Activated CD8-positive, alpha-beta memory T cell treated with anti-CD3 and anti-CD28 coated beads, Interleukin-2, amount 10 ng/mL, durations not matched to agents 7 days and 5 days (primary cell): ENCODE data around the gene LCN1. TPM values are rescaled to one million over a fixed set of nuclear protein-coding genes. Genes with fewer than 3 reads are reported as not detected.

Experiments used
- ATAC-seq: fragments of 150-1000 bp; cut with Tn5 transposase; one replicate; pipeline ENCODE4 v1.10.0; 2021; ENCODE audit warnings: moderate library complexity
- CTCF ChIA-PET: fragments of 350-600 bp; sonication (Branson Sonifier 250); formaldehyde crosslinking; loops from one replicate; lab custom pipeline; 2021; ENCODE audit warnings: antibody characterized with exemption; lab: Charles Lee
- DNase-seq: peaks from one replicate; pipeline ENCODE4 v3.0.0-alpha.2; 2020
- H3K27ac Mint-ChIP-seq: one replicate; pipeline ENCODE4 v1.8.0; 2021; ENCODE audit warnings: mild to moderate bottlenecking, mixed read lengths
- H3K27me3 Mint-ChIP-seq: one replicate; pipeline ENCODE4 v1.8.0; 2021; ENCODE audit warnings: mixed read lengths
- H3K36me3 Mint-ChIP-seq: one replicate; pipeline ENCODE4 v1.8.0; 2021; ENCODE audit warnings: mild to moderate bottlenecking, mixed read lengths
- H3K4me1 Mint-ChIP-seq: one replicate; pipeline ENCODE4 v1.8.0; 2021; ENCODE audit warnings: mixed read lengths
- H3K4me3 Mint-ChIP-seq: one replicate; pipeline ENCODE4 v1.8.0; 2021; ENCODE audit warnings: mild to moderate bottlenecking, moderate library complexity, mixed read lengths
- H3K9me3 Mint-ChIP-seq: one replicate; pipeline ENCODE4 v1.8.0; 2022; ENCODE audit warnings: low read depth, mixed read lengths
- total RNA-seq, 2 experiments: library from RNA; stranded (reverse); gene quantifications; one replicate each; pipeline ENCODE4 v1.2.3, GENCODE V29; 2021

Gene LCN1
- total RNA-seq, 2 experiments from 2014 or later, result not detected

GRCh38 chr9:135559606-135560005 is 38.4 kb downstream of the LCN1 start:
- DNase-seq (no peak), ATAC-seq (no peak)
- Mint-ChIP-seq H3K36me3 (no peaks in the 10 kb centered on the region), H3K9me3 (no peaks in the 10 kb centered on the region), H3K4me3 (no peak overlapping the region), H3K4me1 (no peaks in the 10 kb centered on the region), H3K27ac (no peak overlapping the region), H3K27me3 (peaks cover 3% of the 10 kb centered on the region)
- CTCF ChIA-PET, result no interaction called here

GRCh38 chr9:135561391-135562234 is 40.4 kb downstream of the LCN1 start, which contains the start of gene PAEP:
PAEP (plus strand) TSS chr9:135561756.
- no peak within 1 kb of the TSS for H3K27ac Mint-ChIP-seq
- peaks cover 3% of the 10 kb centered on the region for H3K4me1 Mint-ChIP-seq
- H3K9me3 Mint-ChIP-seq, result no peaks in the 10 kb centered on the region
- no peak within 1 kb of the TSS for H3K4me3 Mint-ChIP-seq
- DNase-seq (no peak), ATAC-seq (no peak)
- H3K36me3 Mint-ChIP-seq, result no peaks in the 10 kb centered on the region
- H3K27me3 Mint-ChIP-seq, result peaks cover 3% of the 10 kb centered on the region
- CTCF ChIA-PET, result no interaction called here

DNA sequence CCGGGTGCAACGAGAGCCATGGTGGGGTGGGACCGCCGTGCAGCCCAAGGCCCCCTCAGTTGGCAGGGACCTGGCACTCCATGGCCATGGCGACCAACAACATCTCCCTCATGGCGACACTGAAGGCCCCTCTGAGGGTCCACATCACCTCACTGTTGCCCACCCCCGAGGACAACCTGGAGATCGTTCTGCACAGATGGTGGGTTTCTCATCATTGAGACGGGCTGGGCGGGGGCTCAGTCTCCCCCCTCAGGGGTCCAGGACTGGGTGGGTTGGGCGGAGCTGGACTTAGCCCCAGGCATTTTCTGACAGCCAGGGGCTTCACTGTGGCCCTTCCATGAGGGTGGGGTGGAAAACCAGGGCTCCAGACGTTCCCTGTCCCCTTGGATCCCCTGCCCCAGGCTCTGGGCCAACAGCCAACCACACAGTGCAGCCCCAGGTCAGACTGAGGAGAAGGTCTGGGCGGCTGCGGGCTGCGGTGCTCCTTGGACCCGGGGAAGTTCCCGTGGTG is 41.0 kb downstream of the LCN1 start:
- H3K4me3 Mint-ChIP-seq, result no peak overlapping the region
- ATAC-seq (no peak), DNase-seq (no peak)
- H3K27ac Mint-ChIP-seq, result no peak overlapping the region
- H3K9me3 Mint-ChIP-seq, result no peaks in the 10 kb centered on the region
- peaks cover 4% of the 10 kb centered on the region for H3K4me1 Mint-ChIP-seq
- CTCF ChIA-PET, result no interaction called here
- H3K27me3 Mint-ChIP-seq, result peaks cover 3% of the 10 kb centered on the region
- H3K36me3 Mint-ChIP-seq, result no peaks in the 10 kb centered on the region

GRCh38 chr9:135563039-135563476 is 41.8 kb downstream of the LCN1 start:
- ATAC-seq (no peak), DNase-seq (no peak)
- H3K4me3 Mint-ChIP-seq, result no peak overlapping the region
- H3K27me3 Mint-ChIP-seq, result no peaks in the 10 kb centered on the region
- H3K9me3 Mint-ChIP-seq, result no peaks in the 10 kb centered on the region
- H3K4me1 Mint-ChIP-seq, result peaks cover 4% of the 10 kb centered on the region
- H3K27ac Mint-ChIP-seq, result no peak overlapping the region
- CTCF ChIA-PET, result no interaction called here
- no peaks in the 10 kb centered on the region for H3K36me3 Mint-ChIP-seq

DNA sequence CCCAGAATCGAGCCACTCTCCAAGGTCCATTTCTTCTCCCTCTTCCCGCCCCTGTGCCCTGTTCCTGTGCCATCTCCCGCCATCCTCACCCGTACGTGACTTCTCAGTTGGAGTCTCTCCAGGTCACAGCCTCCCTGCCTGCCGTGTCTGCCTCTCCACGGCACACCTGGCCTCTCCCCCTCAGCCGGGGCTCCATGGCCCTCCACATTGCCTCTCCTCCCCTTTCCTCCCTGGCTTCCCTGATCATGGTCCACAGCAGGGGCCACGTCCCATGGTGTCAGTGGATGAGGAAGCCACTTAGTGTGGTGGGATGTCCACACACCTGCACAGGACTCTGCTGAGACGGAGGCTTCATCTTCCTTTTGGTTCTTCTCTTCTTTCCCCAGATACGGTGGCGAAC is 42.6 kb downstream of the LCN1 start:
- H3K4me1 Mint-ChIP-seq, result peaks cover 4% of the 10 kb centered on the region
- H3K36me3 Mint-ChIP-seq, result no peaks in the 10 kb centered on the region
- CTCF ChIA-PET, result no interaction called here
- H3K27me3 Mint-ChIP-seq, result no peaks in the 10 kb centered on the region
- no peak for ATAC-seq
- no peak overlapping the region for H3K27ac Mint-ChIP-seq
- no peaks in the 10 kb centered on the region for H3K9me3 Mint-ChIP-seq
- no peak overlapping the region for H3K4me3 Mint-ChIP-seq
- DNase-seq, result no peak

- H3K36me3 Mint-ChIP-seq, result no peaks in the 10 kb centered on the region
- H3K27ac Mint-ChIP-seq, result no peak overlapping the region
- no peaks in the 10 kb centered on the region for H3K9me3 Mint-ChIP-seq
- H3K4me1 Mint-ChIP-seq, result peaks cover 4% of the 10 kb centered on the region
- CTCF ChIA-PET, result no interaction called here
- DNase-seq (no peak), ATAC-seq (no peak)
- no peak overlapping the region for H3K4me3 Mint-ChIP-seq
- no peaks in the 10 kb centered on the region for H3K27me3 Mint-ChIP-seq
Observed at GRCh38 chr9:135565141-135565628, 43.9 kb downstream of the LCN1 start.

GRCh38 chr9:135565636-135566035 is 44.4 kb downstream of the LCN1 start:
- CTCF ChIA-PET, result no interaction called here
- ATAC-seq, result no peak
- no peak overlapping the region for H3K4me3 Mint-ChIP-seq
- H3K4me1 Mint-ChIP-seq, result peaks cover 4% of the 10 kb centered on the region
- no peak overlapping the region for H3K27ac Mint-ChIP-seq
- no peak for DNase-seq
- no peaks in the 10 kb centered on the region for H3K9me3 Mint-ChIP-seq
- no peaks in the 10 kb centered on the region for H3K36me3 Mint-ChIP-seq
- peaks cover 2% of the 10 kb centered on the region for H3K27me3 Mint-ChIP-seq

DNA sequence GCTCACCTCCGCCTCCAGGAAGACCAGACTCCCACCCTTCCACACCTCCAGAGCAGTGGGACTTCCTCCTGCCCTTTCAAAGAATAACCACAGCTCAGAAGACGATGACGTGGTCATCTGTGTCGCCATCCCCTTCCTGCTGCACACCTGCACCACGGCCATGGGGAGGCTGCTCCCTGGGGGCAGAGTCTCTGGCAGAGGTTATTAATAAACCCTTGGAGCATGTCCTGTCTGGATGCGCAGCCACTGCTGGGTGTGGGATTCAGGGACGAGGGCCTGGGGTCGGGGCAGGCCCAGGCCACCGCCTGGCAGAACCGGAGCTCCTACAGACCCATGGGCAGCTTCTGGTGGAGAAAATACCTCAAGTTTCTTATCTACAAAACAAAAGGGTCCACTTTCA is 45.3 kb downstream of the LCN1 start:
- no peak for DNase-seq
- Mint-ChIP-seq H3K4me1 (peaks cover 4% of the 10 kb centered on the region), H3K36me3 (no peaks in the 10 kb centered on the region), H3K4me3 (no peak overlapping the region), H3K9me3 (no peaks in the 10 kb centered on the region), H3K27ac (no peak overlapping the region), H3K27me3 (peaks cover 6% of the 10 kb centered on the region)
- ATAC-seq, result no peak
- CTCF ChIA-PET, result no interaction called here

DNA sequence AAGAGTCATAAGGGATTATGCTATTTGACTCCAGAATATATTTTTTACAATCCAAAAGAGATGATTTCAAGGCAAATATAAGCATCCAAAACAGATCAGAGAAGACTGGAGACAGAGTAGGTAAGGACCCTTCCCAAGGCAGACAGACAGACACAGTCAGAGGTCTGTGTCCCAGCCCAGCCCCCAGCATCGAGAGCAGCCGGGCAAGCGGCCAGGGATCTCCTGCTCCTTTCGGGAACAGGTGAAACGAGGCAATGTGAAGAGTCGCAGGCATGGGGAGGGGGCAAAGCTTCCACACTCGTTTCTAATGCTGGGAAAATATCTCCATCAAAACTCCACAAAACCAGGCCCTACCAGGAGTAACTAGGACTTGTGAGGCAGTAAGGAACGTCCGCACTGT is 46.1 kb downstream of the LCN1 start:
- ATAC-seq (no peak), DNase-seq (no peak)
- Mint-ChIP-seq H3K36me3 (no peaks in the 10 kb centered on the region), H3K4me3 (no peak overlapping the region), H3K9me3 (no peaks in the 10 kb centered on the region), H3K27me3 (peaks cover 6% of the 10 kb centered on the region), H3K4me1 (peaks cover 4% of the 10 kb centered on the region), H3K27ac (no peak overlapping the region)
- CTCF ChIA-PET, result interaction anchor here (0.6 kb wide), 1 partner anchor 25 kb away, joined by 3 read pairs; no protein-coding TSS in a partner anchor

- Mint-ChIP-seq H3K36me3 (no peaks in the 10 kb centered on the region), H3K9me3 (no peaks in the 10 kb centered on the region), H3K27ac (no peak overlapping the region), H3K27me3 (peaks cover 6% of the 10 kb centered on the region), H3K4me1 (peaks cover 4% of the 10 kb centered on the region), H3K4me3 (no peak overlapping the region)
- DNase-seq (no peak), ATAC-seq (no peak)
- CTCF ChIA-PET, result interaction anchor here (0.6 kb wide), 1 partner anchor 26 kb away, joined by 3 read pairs; no protein-coding TSS in a partner anchor
Observed at GRCh38 chr9:135568026-135568425, 46.8 kb downstream of the LCN1 start.

DNA sequence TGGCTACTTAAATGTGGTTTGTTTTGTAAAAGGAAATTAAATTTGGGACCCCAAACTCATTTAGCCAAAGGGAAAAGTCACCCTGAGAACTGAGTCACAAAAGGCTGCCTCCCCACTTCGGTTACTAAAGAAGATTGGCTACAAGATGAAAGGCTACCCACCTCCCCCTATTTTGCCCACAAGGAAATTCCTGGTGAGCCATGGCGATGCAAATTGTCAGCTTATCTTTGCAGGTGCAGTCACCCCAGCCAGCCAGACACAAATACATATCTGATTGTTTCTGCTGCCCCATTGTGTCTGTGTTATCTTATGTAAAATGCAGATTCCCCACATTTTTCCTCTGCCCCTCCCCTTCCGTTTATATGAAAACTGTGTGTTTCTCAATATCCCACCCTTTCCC is 49.2 kb downstream of the LCN1 start:
- peaks cover 6% of the 10 kb centered on the region for H3K27me3 Mint-ChIP-seq
- H3K4me1 Mint-ChIP-seq, result peaks cover 4% of the 10 kb centered on the region
- ATAC-seq (no peak), DNase-seq (no peak)
- no peaks in the 10 kb centered on the region for H3K9me3 Mint-ChIP-seq
- H3K4me3 Mint-ChIP-seq, result no peak overlapping the region
- H3K36me3 Mint-ChIP-seq, result no peaks in the 10 kb centered on the region
- no peak overlapping the region for H3K27ac Mint-ChIP-seq
- CTCF ChIA-PET, result no interaction called here

- DNase-seq (no peak), ATAC-seq (no peak)
- Mint-ChIP-seq H3K27me3 (peaks cover 6% of the 10 kb centered on the region), H3K9me3 (no peaks in the 10 kb centered on the region), H3K4me1 (no peaks in the 10 kb centered on the region), H3K4me3 (no peak overlapping the region), H3K27ac (no peak overlapping the region), H3K36me3 (no peaks in the 10 kb centered on the region)
- CTCF ChIA-PET, result no interaction called here
Observed at GRCh38 chr9:135572233-135572632, 51.0 kb downstream of the LCN1 start.

DNA sequence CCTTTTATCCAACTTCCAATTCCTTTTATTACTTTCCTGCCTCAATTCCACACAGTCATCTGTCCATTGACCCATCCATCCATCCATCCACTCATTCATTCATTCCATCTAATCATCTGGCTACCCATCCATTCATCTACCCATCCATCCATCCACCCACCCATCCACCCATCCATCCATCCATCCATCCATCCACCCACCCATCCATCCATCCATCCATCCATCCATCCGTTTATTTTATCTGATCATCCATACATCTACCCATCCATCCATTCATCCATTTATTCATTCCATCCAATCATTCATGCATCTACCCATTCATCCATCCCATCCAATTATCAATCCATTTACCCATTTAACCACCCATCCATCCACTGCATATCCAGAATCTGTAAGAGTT is 51.9 kb downstream of the LCN1 start:
- Mint-ChIP-seq H3K9me3 (no peaks in the 10 kb centered on the region), H3K27ac (no peak overlapping the region), H3K4me1 (no peaks in the 10 kb centered on the region), H3K36me3 (no peaks in the 10 kb centered on the region), H3K4me3 (no peak overlapping the region), H3K27me3 (peaks cover 6% of the 10 kb centered on the region)
- no peak for ATAC-seq
- CTCF ChIA-PET, result no interaction called here
- no peak for DNase-seq

DNA sequence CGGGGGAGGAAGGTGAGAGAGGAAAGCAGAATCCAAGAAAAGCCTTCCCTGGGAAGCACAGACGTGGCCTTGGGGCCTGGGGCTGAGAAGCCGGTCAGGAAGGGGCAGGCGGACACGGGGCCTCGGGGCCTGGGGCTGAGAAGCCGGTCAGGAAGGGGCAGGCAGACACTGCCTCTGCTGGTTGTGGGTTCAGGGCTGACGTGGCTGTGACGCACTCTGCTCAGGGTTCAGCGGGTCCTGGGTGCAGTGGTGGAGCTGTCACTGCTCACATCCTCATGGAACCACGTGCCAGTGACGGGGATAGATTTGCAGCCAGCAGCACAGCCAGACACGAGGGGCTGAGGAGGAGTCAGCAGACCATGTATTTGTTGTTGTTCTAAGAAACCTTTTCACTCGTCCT is 53.1 kb downstream of the LCN1 start:
- H3K4me1 Mint-ChIP-seq, result no peaks in the 10 kb centered on the region
- ATAC-seq, result no peak

More for the DNA sequence above, 53.1 kb downstream of the LCN1 start:
- Mint-ChIP-seq H3K36me3 (no peaks in the 10 kb centered on the region), H3K9me3 (no peaks in the 10 kb centered on the region), H3K27ac (no peak overlapping the region), H3K4me3 (no peak overlapping the region), H3K27me3 (peaks cover 6% of the 10 kb centered on the region)
- CTCF ChIA-PET, result no interaction called here
- no peak for DNase-seq
